Hematopoietic multipotent progenitor cell treated with erythropoietin and hydrocortisone succinate and interleukin-3 and kit ligand, for 4 days (in vitro differentiated cells): ENCODE results near the gene SLC30A7.

Experiments used
- DNase-seq: peaks from one replicate; pipeline ENCODE4 v3.0.0-alpha.2; 2015

Gene SLC30A7

DNA sequence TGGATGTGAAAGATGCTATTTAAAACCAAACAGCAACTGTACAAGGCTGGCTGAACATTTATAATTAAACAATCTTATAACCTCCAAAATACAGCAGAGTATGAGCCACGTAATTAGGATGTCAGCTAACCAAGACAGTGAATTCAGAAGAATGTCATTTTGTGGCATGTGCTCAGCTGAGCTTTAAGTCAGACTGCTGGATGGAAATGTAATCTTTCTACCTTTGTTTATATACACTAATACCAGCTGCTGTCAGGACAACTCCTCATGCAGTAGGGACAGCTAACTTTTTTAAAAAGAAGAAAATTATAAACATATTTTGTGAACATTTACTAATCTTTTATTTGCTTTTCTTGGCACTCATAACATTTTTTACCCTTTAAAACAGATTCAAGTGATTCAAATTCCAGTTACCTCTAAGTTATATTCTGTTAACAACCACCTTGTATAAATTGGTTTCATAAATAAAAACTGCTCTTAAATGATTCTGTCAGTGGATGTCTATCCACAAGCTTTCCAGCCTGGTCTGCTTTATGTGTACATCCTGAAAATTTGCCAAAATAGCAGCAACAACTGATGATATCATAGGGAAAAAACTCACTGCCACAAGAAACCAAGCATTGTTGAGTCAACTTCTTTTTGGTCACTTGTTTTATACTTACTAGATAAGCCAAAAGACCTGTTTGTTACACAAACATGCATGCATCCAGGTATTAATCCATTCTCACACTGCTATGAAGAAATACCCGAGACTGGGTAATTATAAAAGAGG lies 93.6 kb downstream of the SLC30A7 start:
- DNase-seq: no peak

DNA sequence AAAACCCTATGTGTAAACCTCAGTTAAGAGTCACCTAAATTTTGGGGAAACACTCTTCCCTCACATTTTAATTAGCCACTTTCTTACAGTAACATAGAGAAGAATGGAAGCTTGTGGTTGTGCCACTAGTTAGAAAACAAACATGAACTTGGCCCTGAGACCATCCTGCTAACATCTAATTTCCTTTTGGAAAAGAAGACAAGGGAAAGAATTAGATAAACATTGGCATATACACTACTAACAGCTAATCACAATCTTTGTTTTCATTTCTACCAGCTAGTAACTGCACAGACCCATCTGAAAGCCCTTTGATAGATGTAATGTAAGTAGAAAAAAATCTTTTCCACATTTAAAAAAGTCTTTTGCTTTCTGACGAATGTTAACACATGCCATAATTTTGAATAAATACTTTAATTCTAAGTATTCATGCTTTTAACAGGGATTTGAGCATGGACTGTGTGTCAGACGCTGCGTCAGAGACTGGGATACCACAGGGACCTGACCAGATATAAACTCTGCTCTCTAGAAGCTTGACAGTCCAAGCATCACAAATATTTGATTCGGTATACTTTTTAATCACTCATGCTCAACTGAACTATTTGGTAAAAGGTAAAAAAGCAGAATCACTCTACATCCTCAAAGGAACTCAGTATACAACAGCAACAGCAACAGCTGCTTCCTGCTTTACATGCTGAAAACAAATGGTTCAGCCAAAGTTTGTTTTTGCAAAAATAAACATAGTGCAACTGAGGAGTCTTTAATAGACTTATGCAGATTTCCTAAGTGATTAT lies 99.5 kb downstream of the SLC30A7 start:
- peak; percentile 44 for DNase-seq

DNA sequence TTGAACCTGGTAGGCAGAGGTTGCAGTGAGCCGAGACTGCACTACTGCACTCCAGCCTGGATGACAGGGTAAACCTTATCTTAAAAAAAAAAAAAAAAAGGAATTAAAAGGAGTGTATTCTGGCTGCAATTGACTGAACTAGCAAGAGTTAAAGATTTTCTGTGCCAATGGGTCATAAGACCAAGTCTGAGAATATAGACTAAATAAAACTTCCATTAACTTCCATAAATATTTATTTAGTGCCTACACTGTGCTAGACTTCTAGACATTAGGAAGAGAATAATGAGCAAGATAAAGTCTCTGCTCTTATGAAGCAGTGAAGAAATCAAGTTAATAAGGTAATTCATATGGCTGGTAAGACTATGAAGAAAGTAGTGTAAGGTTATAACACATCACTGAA lies 102.5 kb downstream of the SLC30A7 start:
- DNase-seq: no peak

- peak; percentile 62 for DNase-seq
Measured at GRCh38 chr1:101000131-101000873, 104.4 kb downstream of the SLC30A7 start.

DNA sequence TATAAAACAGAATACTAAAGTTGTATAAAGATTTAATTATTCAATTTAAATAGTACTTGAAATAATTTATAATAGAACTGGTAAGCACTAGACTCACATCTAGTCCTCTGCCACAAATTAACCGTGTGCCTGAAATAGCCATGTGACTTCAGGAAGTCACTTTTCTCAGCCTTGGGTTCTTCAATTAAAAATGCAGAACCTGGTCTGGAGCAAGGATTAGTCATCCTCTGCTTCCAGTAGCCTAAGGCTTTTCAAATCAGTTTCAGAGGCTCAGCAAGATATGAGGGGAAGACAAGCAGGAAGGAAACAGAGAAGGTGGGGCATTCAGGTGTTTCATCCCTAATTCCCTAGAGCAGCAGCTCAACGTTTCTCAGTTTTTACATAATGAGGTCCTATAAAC lies 106.7 kb downstream of the SLC30A7 start:
- peak; percentile 68 for DNase-seq

DNA sequence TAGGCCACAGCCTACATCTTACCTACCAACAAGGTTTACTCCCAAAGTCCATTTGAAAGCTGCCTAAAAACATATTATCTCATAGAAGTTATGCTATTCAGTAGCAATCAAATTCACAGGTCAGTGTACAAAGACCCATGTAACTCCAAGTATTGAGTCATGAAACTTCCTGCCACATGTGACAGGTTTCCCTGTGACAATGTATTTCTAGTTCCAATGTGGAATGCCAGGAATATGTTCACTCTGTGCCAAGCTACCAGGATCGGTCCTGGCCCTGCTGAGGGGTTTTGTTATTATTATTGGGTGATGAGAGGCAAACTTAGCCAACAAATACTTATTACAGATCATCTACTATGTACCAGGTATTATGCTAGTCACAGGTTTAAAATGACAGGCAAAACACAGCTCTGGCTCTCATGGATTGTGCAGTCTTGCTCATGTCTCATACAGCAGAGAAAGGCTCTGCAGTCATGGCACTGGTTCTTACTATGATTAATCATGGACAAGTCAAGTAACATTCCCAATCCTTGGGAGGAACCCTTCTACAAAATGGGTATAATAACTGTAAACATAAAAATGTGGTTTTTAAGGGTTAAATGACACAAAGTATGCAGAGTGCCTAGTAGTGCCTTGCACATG lies 107.2 kb downstream of the SLC30A7 start:
- DNase-seq: no peak

- DNase-seq: peak; percentile 78
Measured at GRCh38 chr1:101004061-101004460, 108.2 kb downstream of the SLC30A7 start.

GRCh38 chr1:101004670-101005069 lies 108.8 kb downstream of the SLC30A7 start:
- DNase-seq: peak; percentile 21

- peak; percentile 13 for DNase-seq
Measured at GRCh38 chr1:101005183-101005582, 109.3 kb downstream of the SLC30A7 start.

GRCh38 chr1:101005871-101006270 lies 110.0 kb downstream of the SLC30A7 start:
- peak; percentile 9 for DNase-seq

DNA sequence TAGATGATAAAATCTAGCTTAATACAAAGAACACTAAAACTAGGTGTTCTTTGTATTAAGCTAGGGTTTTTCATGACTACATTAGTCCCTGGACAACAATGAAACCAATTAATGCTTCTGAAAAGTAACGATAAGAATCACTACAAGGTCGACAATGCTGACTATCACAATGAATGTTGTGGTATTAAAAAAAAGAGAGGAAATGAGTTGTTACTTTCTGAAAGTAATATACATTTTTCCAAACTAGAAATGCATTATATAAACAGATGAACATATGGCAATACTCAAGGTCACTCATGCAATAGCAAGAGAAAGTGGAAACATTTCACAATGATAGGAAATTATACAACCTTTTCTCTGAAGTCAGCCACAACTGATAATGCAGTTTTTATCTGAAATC lies 110.7 kb downstream of the SLC30A7 start:
- peak; percentile 67 for DNase-seq

DNA sequence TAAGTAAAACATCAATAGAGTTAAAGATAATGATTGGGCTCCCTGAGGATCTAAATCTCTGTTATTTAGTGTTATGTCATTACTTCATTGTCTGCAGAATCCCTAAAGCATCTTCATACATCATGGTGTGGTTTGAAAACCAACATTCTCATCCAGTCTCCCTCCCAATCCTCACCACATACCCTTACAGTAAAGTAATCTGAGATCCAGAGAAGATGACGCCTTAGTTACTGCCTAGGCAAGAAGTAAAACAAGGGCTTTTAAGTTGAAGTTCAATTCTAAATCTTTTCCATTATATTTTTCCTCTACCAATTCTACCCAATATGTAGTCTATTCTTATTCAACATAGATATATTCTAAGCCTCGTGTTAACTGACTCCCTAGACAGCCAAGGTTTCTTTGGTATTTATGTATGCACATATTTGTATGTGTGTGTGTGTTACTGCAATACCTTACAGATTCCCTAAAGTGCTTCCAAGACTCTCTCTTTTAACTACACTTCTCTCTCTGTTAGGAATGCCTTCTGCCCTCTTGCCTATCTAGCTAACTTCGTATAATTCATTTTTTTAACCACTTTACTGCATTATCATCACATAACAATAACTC lies 112.4 kb downstream of the SLC30A7 start:
- no peak for DNase-seq

- DNase-seq: no peak
Measured at GRCh38 chr1:101013776-101014175, 117.9 kb downstream of the SLC30A7 start.

- DNase-seq: no peak
Measured at GRCh38 chr1:101017448-101017847, 121.6 kb downstream of the SLC30A7 start.

GRCh38 chr1:101022294-101022693 lies 126.4 kb downstream of the SLC30A7 start:
- peak; percentile 61 for DNase-seq

GRCh38 chr1:101025283-101025656 lies 129.4 kb downstream of the SLC30A7 start:
- DNase-seq: peak; percentile 42

DNA sequence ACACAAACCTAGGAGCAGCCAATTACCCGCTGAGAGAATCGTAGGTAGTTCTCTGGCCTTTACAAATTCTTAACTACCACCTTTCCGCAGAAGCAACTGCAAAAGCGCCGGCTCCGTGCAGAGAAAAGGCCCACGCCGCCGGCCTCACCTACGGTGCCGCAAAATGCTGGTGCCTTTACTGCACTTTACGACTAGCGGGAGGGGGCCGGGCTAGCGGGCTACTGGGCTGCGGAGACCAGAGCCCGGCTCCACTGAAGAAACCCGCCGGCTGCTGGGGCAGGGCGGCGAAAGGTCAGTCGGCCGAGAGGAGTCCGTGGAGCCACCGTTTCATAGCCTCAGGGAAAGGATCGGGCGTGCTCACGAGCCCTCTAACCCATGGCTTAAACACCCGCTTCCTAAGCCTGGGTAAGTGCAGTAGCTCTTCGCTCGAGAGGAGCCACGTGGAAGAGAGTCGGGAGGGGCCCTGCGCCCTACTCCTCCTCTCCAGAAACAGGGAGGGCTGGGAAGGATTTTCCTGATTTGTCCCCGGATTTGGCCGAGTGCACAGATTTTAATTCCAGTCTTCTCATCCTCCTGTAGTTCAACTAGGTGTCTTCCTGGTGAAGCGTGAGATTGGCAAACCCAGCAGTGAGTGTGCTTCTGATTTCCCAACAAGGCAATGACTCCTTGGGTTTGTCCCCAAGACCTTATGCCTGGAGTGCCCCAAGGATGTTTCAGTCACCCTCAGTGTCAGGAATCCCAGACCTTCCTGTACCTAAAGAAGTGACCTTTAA lies 130.0 kb downstream of the SLC30A7 start, which contains the start of gene DPH5:
Gene DPH5, minus strand, starts transcription at position 128 of the 773 bp plus-strand sequence. CDS start 341 bp downstream, outside the sequence.
- peak; percentile 96 for DNase-seq

DNA sequence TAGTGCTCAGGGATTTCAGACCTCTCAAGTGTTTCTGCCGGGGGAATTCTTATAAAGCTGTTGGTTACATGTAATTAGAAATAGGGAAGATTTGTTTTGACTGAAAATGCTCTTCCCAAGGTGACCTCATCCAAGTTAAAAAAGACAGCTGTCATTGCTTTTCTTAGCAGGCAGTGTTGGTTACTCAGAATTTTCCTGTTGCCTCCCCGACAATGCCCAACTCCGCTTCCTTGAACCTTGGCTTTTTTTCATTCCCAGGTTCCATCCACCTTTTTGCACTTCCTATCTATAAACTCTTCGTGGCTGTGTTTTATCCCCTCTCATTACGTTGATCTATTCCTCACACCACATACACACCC lies 130.5 kb downstream of the SLC30A7 start:
- DNase-seq: no peak

DNA sequence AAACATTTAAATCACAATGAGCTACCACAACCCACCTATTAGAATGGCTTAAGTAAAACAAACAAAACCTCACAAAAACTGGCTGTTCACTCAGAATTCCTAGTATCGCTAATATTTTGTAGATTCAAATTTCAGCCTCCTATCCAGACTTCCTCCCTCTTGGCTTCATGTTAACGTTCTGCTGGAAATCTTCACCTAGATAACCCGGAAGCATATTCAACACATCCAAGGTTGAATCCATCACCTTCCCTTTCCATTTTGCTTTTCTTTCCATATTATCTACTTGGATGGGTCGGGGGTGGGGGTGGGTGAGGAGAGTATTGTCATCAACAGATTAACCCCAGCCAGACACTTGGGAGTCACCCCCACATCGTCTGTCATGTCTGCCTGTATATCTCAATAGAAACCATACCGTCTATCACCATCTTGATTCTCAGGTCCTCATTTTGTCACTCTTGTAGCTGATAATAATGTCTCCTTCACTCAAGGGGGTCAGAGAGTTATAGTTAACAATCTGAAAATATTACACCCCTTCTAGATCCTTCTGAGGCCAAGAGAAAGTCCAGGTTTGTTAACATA lies 131.4 kb downstream of the SLC30A7 start:
- no peak for DNase-seq

GRCh38 chr1:101028466-101028865 lies 132.6 kb downstream of the SLC30A7 start:
- DNase-seq: no peak

DNA sequence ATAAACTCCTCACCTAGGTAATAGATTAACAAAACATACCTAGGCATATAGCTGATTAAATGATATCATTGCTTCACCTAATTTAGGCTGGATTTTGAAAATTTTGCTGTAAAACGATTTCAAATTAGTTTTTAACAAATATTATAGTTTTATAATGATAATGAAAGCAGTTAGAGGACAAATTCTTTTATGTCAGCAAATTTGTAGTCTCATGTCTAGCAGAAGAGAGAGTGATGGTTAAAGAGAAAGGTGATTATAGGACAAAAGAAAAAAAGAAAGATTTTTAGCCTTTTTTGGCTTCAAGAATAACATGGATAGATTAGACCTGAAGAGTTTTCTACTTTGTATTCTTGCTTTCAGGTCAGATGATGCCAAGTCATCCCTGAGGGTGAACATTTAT lies 133.3 kb downstream of the SLC30A7 start:
- no peak for DNase-seq
